PFSK-1 (cell line): ENCODE data around the gene CIITA.

ENCODE experiments used
- FOXP2 ChIP-seq: optimal IDR thresholded peaks from 2 replicates; pipeline ENCODE3; 2011; ENCODE audit warnings: borderline replicate concordance, control low read depth, inconsistent platforms; ENCODE audit not compliant: insufficient read depth; ENCODE audit errors: extremely low read length, extremely low read depth
- POLR2AphosphoS5 ChIP-seq: IDR thresholded peaks from 2 replicates; pipeline ENCODE4 v1.6.1; 2012; ENCODE audit warnings: low read depth, mild to moderate bottlenecking, control low read depth, low read length, moderate library complexity
- SIN3A ChIP-seq: IDR thresholded peaks from 2 replicates; pipeline ENCODE4 v1.6.1; 2012; ENCODE audit warnings: mild to moderate bottlenecking, low read length, moderate library complexity, borderline replicate concordance; ENCODE audit not compliant: insufficient read depth
- TAF1 ChIP-seq: IDR thresholded peaks from 2 replicates; pipeline ENCODE4 v1.6.1; 2012; ENCODE audit warnings: low read length, control low read depth, borderline replicate concordance; ENCODE audit not compliant: insufficient read depth
- TF ChIP-seq, protein P1 (sequence below), 2 experiments: IDR thresholded peaks; 2 replicates each; pipeline versions ENCODE4 v1.6.1 to v1.8.0; 2011 to 2012; ENCODE audit warnings: low read depth in 2 of 2, low read length in 2 of 2, control low read depth in 1 of 2, inconsistent platforms in 1 of 2, mild to moderate bottlenecking in 1 of 2, moderate library complexity in 1 of 2; ENCODE audit not compliant: insufficient read depth in 1 of 2

CIITA gene

GRCh38 chr16:10959161-10959560, 82.2 kb downstream of the CIITA start:
- no peak for TF ChIP-seq FOXP2

GRCh38 chr16:10961231-10961630, 84.2 kb downstream of the CIITA start:
- no peak for TF ChIP-seq SIN3A
- TF ChIP-seq, protein P1, sequence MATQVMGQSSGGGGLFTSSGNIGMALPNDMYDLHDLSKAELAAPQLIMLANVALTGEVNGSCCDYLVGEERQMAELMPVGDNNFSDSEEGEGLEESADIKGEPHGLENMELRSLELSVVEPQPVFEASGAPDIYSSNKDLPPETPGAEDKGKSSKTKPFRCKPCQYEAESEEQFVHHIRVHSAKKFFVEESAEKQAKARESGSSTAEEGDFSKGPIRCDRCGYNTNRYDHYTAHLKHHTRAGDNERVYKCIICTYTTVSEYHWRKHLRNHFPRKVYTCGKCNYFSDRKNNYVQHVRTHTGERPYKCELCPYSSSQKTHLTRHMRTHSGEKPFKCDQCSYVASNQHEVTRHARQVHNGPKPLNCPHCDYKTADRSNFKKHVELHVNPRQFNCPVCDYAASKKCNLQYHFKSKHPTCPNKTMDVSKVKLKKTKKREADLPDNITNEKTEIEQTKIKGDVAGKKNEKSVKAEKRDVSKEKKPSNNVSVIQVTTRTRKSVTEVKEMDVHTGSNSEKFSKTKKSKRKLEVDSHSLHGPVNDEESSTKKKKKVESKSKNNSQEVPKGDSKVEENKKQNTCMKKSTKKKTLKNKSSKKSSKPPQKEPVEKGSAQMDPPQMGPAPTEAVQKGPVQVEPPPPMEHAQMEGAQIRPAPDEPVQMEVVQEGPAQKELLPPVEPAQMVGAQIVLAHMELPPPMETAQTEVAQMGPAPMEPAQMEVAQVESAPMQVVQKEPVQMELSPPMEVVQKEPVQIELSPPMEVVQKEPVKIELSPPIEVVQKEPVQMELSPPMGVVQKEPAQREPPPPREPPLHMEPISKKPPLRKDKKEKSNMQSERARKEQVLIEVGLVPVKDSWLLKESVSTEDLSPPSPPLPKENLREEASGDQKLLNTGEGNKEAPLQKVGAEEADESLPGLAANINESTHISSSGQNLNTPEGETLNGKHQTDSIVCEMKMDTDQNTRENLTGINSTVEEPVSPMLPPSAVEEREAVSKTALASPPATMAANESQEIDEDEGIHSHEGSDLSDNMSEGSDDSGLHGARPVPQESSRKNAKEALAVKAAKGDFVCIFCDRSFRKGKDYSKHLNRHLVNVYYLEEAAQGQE (IDR thresholded peaks at IDR 0.05; ENCODE audit: insufficient read depth in 1 of 2, low read depth in 2 of 2, low read length in 2 of 2), result no peak
- TF ChIP-seq TAF1, result no peak
- TF ChIP-seq FOXP2, result no peak
- TF ChIP-seq POLR2AphosphoS5, result no peak

DNA sequence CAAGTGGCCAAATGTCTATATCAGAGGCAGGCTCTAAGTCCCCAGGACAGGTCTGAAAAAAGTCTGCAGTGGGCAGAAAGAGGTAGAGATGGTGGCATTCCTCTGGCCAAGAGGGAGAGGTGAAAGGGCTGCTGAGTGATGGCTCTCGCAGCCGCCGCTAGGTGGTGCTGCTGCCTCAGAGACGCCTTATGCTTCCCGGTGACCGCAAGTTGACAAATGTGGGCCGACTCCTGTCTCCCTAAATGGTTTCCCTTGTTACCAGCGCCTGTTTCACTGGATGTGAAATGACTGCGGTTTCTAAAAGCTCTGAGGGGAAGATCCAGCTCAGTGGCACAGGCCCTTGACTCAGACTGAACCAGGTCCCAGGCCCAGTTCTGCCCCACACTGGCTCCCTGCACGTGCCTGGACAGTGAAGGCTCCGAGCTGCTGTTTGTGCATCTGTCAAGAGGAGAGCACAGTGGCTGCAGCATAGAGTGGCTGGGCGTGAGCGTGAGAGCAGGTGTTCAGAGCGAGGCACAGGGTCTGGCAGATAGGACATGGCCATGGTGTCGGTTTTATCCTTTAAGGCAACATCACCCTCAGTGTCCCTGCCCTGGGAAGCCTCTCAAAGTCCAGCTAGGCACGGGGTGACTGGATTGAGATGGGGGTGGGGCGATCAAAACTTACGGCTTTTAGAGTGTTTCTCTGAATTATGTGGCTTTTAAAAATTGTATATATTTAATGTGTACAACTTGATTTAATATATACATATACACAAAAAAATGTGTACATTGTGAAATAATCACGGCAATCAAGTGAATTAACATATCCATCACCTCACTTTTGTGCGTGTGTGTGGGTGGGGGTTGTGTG, 87.3 kb downstream of the CIITA start:
- TF ChIP-seq, protein P1 (IDR thresholded peaks at IDR 0.05; ENCODE audit: insufficient read depth in 1 of 2, low read depth in 2 of 2, low read length in 2 of 2), result no peak
- TF ChIP-seq POLR2AphosphoS5 (no peak), SIN3A (no peak), TAF1 (no peak), FOXP2 (no peak)

GRCh38 chr16:10964891-10965326, 87.9 kb downstream of the CIITA start:
- TF ChIP-seq POLR2AphosphoS5, result no peak
- TF ChIP-seq FOXP2, result no peak
- no peak for TF ChIP-seq SIN3A
- TF ChIP-seq TAF1, result no peak
- TF ChIP-seq, protein P1 (IDR thresholded peaks at IDR 0.05; ENCODE audit: insufficient read depth in 1 of 2, low read depth in 2 of 2, low read length in 2 of 2), result no peak

- TF ChIP-seq POLR2AphosphoS5 (no peak), TAF1 (no peak), SIN3A (no peak), FOXP2 (no peak)
- TF ChIP-seq, protein P1 (IDR thresholded peaks at IDR 0.05; ENCODE audit: insufficient read depth in 1 of 2, low read depth in 2 of 2, low read length in 2 of 2), result no peak
Observed at GRCh38 chr16:10965440-10966061, 88.5 kb downstream of the CIITA start.
